NCI-H2107 (cell line): ENCODE data around the gene DERL3.
"Not testable (repeated sequence)": the region's sequence is repeated elsewhere in the genome, so short reads cannot be mapped to it uniquely, and the experiment has no call there.

Experiments
- DNase-seq: peaks from one replicate; lab custom pipeline; 2025; lab: John Stamatoyannopoulos, UW

Gene DERL3

DNA sequence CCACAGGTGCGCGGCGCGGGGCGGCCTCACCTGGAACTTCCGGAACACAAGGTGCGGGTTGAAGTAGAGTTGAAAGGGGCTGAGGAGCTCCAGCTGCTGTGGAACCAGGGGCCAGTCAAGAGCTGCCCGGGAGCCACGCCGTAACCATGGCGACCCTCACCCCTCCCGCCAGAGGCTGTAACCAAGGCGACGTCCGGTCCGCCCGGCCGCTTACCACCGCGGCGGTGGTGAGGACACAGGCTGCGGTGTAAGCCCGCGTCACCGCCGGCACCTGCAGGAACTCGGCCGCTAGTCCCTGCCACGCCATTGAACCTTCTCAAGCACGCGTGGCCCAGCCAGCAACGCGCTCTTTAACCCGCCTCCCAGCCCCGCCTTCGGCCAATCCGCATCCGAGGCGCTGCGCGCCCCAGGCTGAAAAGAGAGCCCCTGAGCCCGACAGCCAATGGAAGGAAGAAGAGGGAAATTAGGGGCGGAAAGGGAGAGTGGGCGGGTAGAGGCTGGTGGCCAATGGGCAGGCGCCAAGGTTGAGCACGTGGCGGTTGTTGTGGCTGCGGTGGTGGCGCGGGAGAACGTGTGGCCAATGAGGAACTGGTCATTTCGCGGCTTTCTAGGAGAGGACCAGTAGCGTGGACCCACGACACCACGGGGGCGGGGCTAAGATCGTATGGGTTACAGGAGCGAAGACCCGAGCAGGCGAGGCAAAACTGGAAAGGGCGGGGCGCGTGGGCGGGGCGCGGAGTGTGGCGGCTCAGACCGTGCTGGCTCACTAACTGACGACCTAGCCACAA is at the start of gene DERL3:
DERL3 (minus strand) TSS at position 326 of the 788 bp plus-strand sequence; CDS start at position 307, 19 bp downstream.
- DNase-seq = peak; percentile 87

- no peak for DNase-seq
Measured at GRCh38 chr22:23884140-23884539, 45.3 kb upstream of the DERL3 start.

DNA sequence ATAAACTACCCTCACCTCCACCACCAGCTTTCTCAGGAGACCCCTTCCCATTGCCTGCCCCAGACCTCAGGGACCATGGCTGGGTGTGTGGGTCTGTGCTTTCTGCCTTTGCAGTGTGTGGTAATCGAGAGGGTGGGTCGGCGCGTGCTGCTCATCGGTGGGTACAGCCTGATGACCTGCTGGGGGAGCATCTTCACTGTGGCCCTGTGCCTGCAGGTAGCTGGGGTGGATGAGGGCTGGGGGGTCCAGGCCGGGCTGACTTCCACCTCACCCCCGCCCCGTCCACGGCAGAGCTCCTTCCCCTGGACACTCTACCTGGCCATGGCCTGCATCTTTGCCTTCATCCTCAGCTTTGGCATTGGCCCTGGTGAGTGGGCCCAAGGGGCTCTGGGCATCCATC is 44.9 kb upstream of the DERL3 start:
- no peak for DNase-seq

DNA sequence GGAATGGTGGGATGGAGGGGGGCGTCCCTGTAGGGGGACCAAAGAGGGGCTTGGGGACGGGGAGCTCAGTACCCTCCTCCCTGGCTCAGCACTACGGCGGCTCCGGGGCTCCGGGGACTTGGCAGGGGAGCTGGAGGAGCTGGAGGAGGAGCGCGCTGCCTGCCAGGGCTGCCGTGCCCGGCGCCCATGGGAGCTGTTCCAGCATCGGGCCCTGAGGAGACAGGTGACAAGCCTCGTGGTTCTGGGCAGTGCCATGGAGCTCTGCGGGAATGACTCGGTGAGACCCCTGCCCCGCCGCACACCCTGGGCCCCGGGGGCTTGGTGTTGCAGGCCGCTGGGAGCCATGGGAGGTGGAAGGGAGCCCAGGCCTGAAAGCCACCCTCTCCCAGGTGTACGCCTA is 43.6 kb upstream of the DERL3 start:
- no peak for DNase-seq

GRCh38 chr22:23878219-23878618 is 39.4 kb upstream of the DERL3 start:
- no peak for DNase-seq

DNA sequence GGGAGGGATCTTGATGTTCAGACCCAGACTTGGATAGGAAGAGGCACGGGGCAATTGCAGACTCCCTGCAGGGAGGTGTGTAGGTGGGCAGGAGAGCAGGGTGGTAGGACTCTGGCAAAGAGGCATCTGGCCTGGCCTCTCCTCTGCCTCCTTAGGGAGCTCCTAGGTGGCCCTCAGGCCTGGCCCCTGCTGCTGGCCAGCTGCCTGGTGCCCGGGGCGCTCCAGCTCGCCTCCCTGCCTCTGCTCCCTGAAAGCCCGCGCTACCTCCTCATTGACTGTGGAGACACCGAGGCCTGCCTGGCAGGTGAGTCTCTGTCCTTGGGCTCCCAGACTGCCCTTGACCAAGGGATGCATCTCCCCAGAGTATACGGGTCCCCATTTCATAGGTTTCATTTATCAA is 38.8 kb upstream of the DERL3 start:
- no peak for DNase-seq

GRCh38 chr22:23875801-23876200 is 37.0 kb upstream of the DERL3 start:
- no peak for DNase-seq

DNA sequence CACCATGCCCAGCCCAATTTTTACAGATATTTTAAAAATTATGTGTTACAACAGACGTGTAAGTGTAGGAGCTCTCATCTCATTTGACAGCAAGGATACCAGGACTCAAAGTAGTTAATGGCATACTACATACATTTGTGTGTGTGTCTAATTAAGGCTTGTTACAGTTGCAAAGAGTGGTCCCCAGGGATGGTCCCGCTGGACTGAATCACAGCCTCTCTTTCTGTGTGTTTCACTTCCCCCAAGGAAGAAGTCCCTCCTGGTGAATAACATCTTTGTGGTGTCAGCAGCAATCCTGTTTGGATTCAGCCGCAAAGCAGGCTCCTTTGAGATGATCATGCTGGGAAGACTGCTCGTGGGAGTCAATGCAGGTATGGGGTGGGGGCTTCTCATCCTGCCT is 36.1 kb upstream of the DERL3 start:
- DNase-seq = no peak

DNA sequence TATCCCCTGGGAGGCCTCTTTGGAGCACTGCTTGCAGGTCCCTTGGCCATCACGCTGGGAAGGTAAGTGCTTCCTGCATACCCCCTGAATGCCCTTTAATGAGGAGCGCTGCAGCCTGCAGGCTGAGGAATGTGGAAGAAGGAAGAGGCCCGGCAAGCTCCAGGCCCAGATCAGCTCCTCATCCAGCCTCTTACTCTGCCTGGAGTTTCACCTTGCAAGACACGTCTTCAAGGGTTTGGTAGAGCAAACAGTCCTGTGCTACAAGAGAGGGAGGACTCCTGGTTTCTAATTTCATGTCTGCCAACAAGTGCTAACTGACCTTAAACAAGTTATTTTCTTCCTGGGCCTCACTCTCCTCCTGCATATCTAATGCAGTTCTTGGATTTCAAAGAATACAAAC is 29.8 kb upstream of the DERL3 start:
- DNase-seq = no peak

- not testable (repeated sequence) for DNase-seq
Measured at GRCh38 chr22:23864499-23865154, 25.8 kb upstream of the DERL3 start.

DNA sequence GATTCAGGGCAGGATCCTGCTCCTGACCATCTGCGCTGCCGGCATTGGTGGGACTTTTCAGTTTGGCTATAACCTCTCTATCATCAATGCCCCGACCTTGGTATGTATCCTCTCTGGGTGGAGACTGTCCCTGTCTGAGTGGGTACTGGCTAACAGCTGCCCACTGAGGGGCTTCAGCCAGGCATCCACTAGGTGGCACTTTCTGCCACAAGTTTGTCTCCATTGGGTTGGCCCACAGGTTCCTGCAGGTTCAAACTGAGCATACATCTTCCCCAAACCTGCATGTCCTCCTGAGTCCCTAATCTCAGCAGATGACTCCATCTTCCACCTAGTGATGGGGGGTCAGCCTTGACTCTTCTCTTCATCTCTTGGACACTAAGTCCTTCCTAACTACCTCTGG is 23.3 kb upstream of the DERL3 start:
- no peak for DNase-seq

- DNase-seq = not testable (repeated sequence)
Measured at GRCh38 chr22:23860187-23860586, 21.4 kb upstream of the DERL3 start.

DNA sequence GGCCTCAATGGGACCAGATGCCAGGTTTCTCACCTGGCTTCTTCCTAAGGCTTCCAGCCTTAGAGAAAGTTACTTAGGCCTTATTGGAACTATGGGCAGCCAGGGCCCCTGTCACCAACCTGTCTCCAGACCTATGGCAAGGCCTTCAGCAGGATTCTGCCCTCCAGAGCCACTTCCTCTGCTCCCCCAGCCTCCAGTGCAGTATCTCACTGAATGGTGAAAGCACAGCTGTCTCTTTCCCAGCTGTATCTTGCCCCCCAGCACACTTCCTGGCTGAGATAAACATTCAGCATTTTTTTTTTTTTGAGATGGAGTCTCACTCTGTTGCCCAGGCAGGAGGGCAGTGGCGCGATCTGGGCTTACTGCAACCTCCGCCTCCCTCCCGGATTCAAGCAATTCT is 20.4 kb upstream of the DERL3 start:
- DNase-seq = no peak

DNA sequence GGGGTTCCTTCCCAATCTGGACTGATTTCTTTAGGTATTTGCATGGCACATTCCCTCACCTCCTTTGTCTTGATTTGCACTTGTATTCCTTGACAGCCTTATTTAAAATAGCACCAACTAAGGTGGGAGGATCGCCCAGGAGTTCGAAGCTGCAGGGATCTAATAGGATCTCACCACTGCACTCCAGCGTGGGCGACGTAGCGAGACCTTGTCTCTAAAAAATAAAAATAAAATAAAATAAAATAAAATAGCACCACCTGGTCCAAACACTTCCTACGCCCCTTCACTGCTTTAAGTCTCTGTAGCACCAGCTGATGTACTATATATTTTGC is 19.6 kb upstream of the DERL3 start:
- no peak for DNase-seq

DNA sequence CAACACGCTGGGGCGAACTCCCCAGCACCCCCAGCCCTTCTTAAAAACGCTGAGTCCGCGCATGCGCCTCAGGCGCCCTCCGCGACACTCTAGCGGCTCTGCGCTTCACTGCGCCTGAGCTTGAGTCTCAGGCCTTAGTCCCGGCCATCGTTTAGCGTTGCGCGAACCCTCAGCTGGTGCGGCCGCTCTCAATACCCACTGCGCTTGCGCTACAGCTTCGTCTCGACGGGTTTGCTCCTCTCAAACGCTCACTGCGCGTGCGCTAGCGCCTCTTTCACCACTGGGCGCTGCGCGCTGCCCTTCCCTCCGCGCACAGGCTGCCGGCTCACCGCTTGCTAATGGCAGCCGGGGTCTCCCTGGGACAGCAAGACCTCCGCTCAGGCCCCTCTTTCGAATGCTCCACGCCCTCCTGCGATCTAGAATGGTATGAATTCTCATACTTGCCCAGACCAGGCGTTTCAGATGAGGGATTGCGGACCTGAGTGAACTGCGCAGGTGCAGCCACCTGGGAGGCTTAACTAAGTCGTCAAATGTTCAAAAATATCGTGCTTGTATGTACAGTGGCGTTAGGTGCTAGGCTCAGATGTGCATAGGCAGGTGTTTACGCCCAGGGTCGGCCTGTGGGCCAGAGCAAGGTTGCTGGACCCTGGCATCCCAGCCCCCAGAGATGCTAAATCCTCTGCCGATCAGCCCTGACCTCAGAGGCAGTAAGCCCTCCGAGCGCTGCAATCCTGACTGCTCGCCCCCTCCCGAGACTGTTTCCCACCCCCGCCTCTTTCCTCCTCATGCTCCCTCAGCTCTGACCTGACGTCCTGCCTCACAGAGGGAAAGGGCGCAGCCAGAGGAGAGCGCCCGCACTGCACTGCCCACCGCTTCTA is 19.0 kb upstream of the DERL3 start, which contains the start of gene SLC2A11:
SLC2A11 (plus strand) TSS at position 270 of the 878 bp plus-strand sequence; CDS start at position 395, 125 bp downstream.
- DNase-seq = peak; percentile 90

DNA sequence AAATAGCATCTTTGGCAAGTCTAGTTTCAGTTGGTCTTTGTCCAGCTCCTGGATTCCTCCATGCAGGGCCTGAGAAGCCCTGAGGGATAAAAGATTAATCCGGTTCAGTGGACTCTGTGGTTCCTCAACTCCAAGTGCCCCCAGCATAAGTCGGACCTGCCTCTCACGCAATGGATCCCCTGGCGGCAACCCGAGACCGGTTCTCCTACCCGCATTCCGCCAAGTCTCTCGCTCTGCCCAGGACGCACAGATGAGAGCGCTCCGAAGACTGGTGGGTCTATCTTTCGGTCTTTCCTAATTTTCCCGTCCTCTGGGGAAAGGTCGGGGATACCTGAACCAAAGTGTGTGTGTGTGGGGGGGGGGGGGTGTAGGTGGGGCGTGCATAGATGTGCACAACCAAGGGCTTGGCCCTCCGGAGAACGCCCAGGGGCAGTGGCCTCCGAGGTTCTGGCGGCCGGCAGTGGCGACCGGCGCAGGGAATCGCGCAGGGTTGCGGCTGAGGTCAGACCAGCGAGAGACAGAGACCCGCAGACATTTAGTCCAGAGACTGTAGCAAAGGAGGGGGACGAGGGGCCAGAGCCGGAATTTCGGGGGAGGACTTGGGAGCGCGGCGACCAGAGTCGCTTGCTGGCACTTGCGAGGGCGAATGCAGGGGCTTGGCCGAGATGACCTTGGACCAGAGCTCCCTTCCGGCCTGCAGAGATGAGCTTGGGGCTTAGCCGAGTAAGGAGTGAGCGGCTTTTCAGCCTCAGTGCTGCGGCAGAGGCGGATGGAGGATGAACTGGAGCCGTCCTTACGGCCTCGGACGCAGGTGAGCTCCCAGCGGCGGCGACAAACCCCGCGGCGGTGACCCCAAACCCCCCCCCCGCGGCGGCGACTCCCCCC is 18.2 kb upstream of the DERL3 start:
- no peak for DNase-seq

- no peak for DNase-seq
Measured at GRCh38 chr22:23850136-23850611, 11.4 kb upstream of the DERL3 start.

- peak; percentile 25 for DNase-seq
Measured at GRCh38 chr22:23849009-23850006, 10.5 kb upstream of the DERL3 start.

DNA sequence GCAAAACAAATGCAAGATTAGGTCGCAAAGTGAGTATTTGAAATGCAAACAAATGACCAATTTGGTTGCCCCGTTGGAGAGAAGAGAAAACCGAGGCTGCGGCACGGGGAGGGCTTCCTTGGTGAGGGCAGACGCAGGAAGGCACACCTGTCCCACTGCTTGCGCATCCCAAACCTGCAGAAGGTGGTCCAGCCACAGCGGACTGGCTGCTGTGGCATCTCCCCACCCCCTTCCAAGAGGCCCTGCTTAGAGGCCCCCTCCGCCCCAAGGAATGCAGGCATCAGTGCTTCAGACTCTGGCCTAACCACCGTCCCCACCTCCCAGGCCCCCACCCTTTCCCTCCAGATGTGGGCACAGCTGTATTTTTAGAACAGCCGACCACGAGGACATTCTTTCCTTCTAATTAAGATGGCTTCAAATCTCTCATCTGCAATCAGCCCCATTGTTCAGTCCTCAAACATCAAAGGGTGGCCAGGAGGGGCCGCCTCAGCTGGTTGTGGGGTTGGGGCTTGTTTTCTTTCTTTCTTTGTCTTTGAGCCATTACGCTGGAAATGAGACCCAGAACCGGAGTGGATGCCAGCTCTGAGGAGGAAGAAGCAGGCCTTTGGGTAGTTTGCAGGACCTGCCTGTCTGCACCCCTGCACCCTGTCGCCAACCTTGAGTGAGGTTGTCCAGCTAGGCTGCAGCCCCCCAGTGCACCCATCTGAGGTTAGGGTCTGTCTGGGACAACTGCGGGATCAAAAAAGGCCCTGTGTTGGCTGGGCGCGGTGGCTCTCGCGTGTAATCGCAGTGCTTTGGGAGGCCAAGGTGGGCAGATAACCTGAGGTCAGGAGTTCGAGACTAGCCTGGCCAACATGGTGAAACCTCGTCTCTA is 9.4 kb upstream of the DERL3 start:
- no peak for DNase-seq
